ENCODE data around the gene PRKN. TPM values are rescaled to one million over a fixed set of nuclear protein-coding genes. Genes with fewer than 3 reads are reported as not detected.

Gene PRKN
- total and polyA plus RNA-seq, 10 donors, result 0.23 to 14.1 (median 7.0) TPM

GRCh38 chr6:162441991-162442390 lies 285.6 kb downstream of the PRKN start:
- Histone ChIP-seq H3K4me3 (no peak overlapping the region), H3K27ac (no peak overlapping the region), H3K9me3 (peaks cover 0 to 30% (median 25%) of the 10 kb centered on the region in 8 donors), H3K36me3 (no peaks in the 10 kb centered on the region), H3K27me3 (replicated peaks in 1 of 7) (no peaks in the 10 kb centered on the region), H3K4me1 (no peaks in the 10 kb centered on the region)
- DNase-seq, result no peak
- intact Hi-C loops (cut with DNase I; ENCODE audit: low total_unique reads), result no loop called here
- 79 to 89% (median 84%) methylated on average over 5 of the region's 5 CpGs for WGBS, 5 donors
- TF ChIP-seq POLR2AphosphoS5 (IDR thresholded peaks at IDR 0.05) (no peak), CTCF (IDR thresholded peaks at IDR 0.05 in 8 of 11, conservative IDR thresholded peaks at IDR 0.05 in 3 of 11) (no peak), POLR2A (IDR thresholded peaks at IDR 0.05) (no peak)

- Histone ChIP-seq H3K27ac (no peak overlapping the region), H3K4me3 (no peak overlapping the region), H3K4me1 (no peaks in the 10 kb centered on the region), H3K9me3 (peaks cover 0 to 32% (median 27%) of the 10 kb centered on the region in 8 donors), H3K36me3 (no peaks in the 10 kb centered on the region), H3K27me3 (replicated peaks in 1 of 7) (no peaks in the 10 kb centered on the region)
- intact Hi-C loops (cut with DNase I; ENCODE audit: low total_unique reads), result no loop called here
- no peak for DNase-seq
- WGBS, 5 donors, result 78 to 90% (median 87%) methylated on average over 2 of the region's 2 CpGs
- TF ChIP-seq CTCF (IDR thresholded peaks at IDR 0.05 in 8 of 11, conservative IDR thresholded peaks at IDR 0.05 in 3 of 11), result no peak
- TF ChIP-seq POLR2A (IDR thresholded peaks at IDR 0.05), result no peak
- no peak for TF ChIP-seq POLR2AphosphoS5 (IDR thresholded peaks at IDR 0.05)
Observed at GRCh38 chr6:162438980-162439379, 288.6 kb downstream of the PRKN start.

- no peak overlapping the region for H3K27ac ChIP-seq
- TF ChIP-seq CTCF (IDR thresholded peaks at IDR 0.05 in 8 of 11, conservative IDR thresholded peaks at IDR 0.05 in 3 of 11) (no peak), POLR2A (IDR thresholded peaks at IDR 0.05) (no peak), POLR2AphosphoS5 (IDR thresholded peaks at IDR 0.05) (no peak)
- H3K36me3 ChIP-seq, result no peaks in the 10 kb centered on the region
- H3K4me3 ChIP-seq, result no peak overlapping the region
- no peak for DNase-seq
- no peaks in the 10 kb centered on the region for H3K27me3 ChIP-seq (replicated peaks in 1 of 7)
- H3K4me1 ChIP-seq, result no peaks in the 10 kb centered on the region
- H3K9me3 ChIP-seq, result peaks cover 0 to 34% (median 27%) of the 10 kb centered on the region in 8 donors
- intact Hi-C loops (cut with DNase I; ENCODE audit: low total_unique reads), result no loop called here
Observed at GRCh38 chr6:162435071-162435470, 292.5 kb downstream of the PRKN start.

- 65 to 78% (median 71%) methylated on average over 4 of the region's 4 CpGs for WGBS, 5 donors
- H3K4me1 ChIP-seq, result no peaks in the 10 kb centered on the region
- DNase-seq, result no peak
- intact Hi-C loops (cut with DNase I; ENCODE audit: low total_unique reads), result no loop called here
- H3K27ac ChIP-seq, result no peak overlapping the region
- H3K9me3 ChIP-seq, result no peaks in the 10 kb centered on the region
- H3K27me3 ChIP-seq (replicated peaks in 1 of 7), result no peaks in the 10 kb centered on the region
- no peak for TF ChIP-seq POLR2AphosphoS5 (IDR thresholded peaks at IDR 0.05)
- no peak for TF ChIP-seq CTCF (IDR thresholded peaks at IDR 0.05 in 8 of 11, conservative IDR thresholded peaks at IDR 0.05 in 3 of 11)
- no peak for TF ChIP-seq POLR2A (IDR thresholded peaks at IDR 0.05)
- no peaks in the 10 kb centered on the region for H3K36me3 ChIP-seq
- H3K4me3 ChIP-seq, result no peak overlapping the region
Observed at GRCh38 chr6:162421004-162421403, 306.6 kb downstream of the PRKN start.
